HAP-1 (cell line): ENCODE measurements around the gene LY6G6C.

Experiments
- DNase-seq, 2 experiments: peaks; one replicate each; pipeline ENCODE4 v3.0.0-alpha.2; 2016 to 2020; ENCODE audit warnings: low spot score in 2 of 2
- H3K27me3 ChIP-seq: fragments of 250-450 bp; sonication (Bioruptor Pico); 2 replicates; pipeline ENCODE4 v1.5.1; 2020; ENCODE audit warnings: low read depth, mild to moderate bottlenecking, moderate library complexity
- H3K36me3 ChIP-seq: fragments of 250-450 bp; sonication (Bioruptor Pico); replicated peaks from 2 replicates; pipeline ENCODE4 v1.5.1; 2020; ENCODE audit warnings: mild to moderate bottlenecking
- H3K4me1 ChIP-seq: fragments of 250-450 bp; sonication (Bioruptor Pico); 2 replicates; pipeline ENCODE4 v1.5.1; 2020; ENCODE audit warnings: mild to moderate bottlenecking
- H3K4me3 ChIP-seq: fragments of 250-450 bp; sonication (Bioruptor Pico); 2 replicates; pipeline ENCODE4 v1.5.1; 2020; ENCODE audit warnings: mild to moderate bottlenecking, moderate library complexity
- H3K9me3 ChIP-seq: fragments of 250-450 bp; sonication (Bioruptor Pico); 2 replicates; pipeline ENCODE4 v1.5.1; 2020; ENCODE audit warnings: mild to moderate bottlenecking, moderate library complexity
- in situ Hi-C: fragments of 300-500 bp; cut with MboI; formaldehyde crosslinking; loops from 3 replicates; pipeline ENCODE4 v1.14.3; 2020; ENCODE audit warnings: low sequenced_read_pairs, inconsistent platforms, mixed read lengths

LY6G6C gene

DNA sequence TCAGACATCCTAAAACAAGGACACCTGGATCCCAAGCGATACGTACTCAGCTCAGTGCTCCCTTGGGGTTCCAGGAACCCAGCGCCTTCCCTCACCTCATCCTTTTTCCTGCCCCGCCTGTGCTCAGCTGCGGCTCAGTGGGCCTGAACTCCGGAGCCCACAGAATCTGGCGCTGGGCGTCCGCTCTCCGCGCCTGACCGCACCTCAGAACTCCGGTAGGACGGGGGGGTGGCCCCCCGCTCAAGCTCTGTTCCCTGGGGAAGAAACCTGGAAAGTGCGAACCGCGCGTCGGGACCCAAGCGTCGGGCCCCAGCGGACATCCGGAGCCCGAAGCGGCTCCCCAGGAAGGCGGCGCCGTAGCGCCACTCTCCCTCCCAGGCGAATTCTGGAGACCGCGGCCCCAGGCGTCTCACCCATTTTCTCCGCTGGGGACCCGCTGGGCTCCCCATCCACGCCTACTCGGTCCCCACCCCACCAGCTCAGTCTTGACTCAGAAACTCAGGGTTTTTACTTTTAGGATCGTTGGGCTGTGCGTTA is 40.3 kb downstream of the LY6G6C start:
- DNase-seq = peak in 1 of 2 experiments; percentile 63
- Histone ChIP-seq H3K9me3 (no peaks in the 10 kb centered on the region), H3K27me3 (no peaks in the 10 kb centered on the region), H3K36me3 (no peaks in the 10 kb centered on the region), H3K4me3 (peak overlapping the region; percentile 30), H3K4me1 (peaks cover 12% of the 10 kb centered on the region)
- in situ Hi-C loops = no loop called here

GRCh38 chr6:31680226-31681134 is 41.1 kb downstream of the LY6G6C start, which contains the start of gene LY6G5C:
TSS of gene LY6G5C (minus strand) at chr6:31681067. CDS start at chr6:31680373, 694 bp downstream.
- Histone ChIP-seq H3K27me3 (no peaks in the 10 kb centered on the region), H3K36me3 (no peaks in the 10 kb centered on the region), H3K4me3 (peak within 1 kb of the TSS; percentile 30), H3K4me1 (peaks cover 12% of the 10 kb centered on the region), H3K9me3 (no peaks in the 10 kb centered on the region)
- peak; percentile 84 to 87 for DNase-seq
- in situ Hi-C loops = no loop called here

DNA sequence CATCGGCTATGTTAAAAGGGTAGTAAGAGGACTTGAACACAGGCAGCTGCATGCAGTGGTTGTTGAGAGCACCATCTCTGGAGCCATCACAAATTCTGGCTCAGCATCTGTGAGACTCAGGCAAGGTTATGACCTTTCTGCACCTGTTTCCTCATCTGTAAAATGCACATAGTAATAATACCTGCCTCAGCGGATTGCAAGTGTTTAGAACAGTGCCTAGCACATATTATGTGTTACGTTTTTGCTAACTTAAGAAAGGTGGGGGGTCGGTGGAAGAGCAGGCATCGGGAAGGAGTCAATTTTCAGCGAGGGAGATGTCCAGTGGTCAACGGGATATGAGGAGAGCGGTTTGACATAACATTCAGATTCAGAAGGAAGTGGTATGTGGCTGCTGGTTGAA is 43.6 kb downstream of the LY6G6C start:
- no peak overlapping the region for H3K4me3 ChIP-seq
- no peaks in the 10 kb centered on the region for H3K9me3 ChIP-seq
- no peaks in the 10 kb centered on the region for H3K27me3 ChIP-seq
- H3K4me1 ChIP-seq = peaks cover 12% of the 10 kb centered on the region
- in situ Hi-C loops = no loop called here
- peaks cover 6% of the 10 kb centered on the region for H3K36me3 ChIP-seq
- DNase-seq = no peak

GRCh38 chr6:31676904-31677303 is 44.6 kb downstream of the LY6G6C start:
- H3K27me3 ChIP-seq = no peaks in the 10 kb centered on the region
- H3K36me3 ChIP-seq = peaks cover 17% of the 10 kb centered on the region
- no peaks in the 10 kb centered on the region for H3K9me3 ChIP-seq
- no peak overlapping the region for H3K4me3 ChIP-seq
- no peak for DNase-seq
- in situ Hi-C loops = no loop called here
- H3K4me1 ChIP-seq = peaks cover 12% of the 10 kb centered on the region

DNA sequence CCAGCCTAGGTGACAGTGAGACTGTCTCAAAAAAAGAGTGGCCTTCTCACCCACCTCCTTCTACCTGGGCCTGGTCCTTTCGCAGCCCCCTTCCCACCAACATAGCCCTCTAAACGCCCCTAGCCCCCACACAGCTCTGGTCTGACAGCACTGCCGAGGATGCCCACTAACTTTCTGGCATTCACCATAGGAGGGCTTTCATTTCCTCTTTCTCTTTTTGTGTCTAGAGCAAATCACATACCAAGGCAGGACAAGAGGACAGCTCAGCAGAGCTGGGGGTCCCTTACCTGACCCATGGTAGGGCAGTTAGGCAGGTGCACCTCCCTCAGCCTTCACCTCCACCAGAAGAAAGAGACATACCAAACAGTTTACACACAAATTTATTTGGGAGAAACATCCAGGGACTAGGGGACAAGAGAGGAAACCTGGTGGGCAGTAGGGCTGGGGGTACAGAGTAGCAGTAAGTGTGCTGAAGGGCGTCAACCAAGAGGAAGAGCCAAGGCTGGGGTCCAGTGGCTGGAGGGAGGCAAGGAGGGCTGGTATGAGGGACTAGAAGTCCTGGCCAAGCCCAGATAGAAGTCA is 45.1 kb downstream of the LY6G6C start:
- DNase-seq = no peak
- Histone ChIP-seq H3K4me1 (peaks cover 9% of the 10 kb centered on the region), H3K4me3 (no peak overlapping the region), H3K9me3 (no peaks in the 10 kb centered on the region), H3K27me3 (no peaks in the 10 kb centered on the region), H3K36me3 (peaks cover 21% of the 10 kb centered on the region)
- in situ Hi-C loops = no loop called here

DNA sequence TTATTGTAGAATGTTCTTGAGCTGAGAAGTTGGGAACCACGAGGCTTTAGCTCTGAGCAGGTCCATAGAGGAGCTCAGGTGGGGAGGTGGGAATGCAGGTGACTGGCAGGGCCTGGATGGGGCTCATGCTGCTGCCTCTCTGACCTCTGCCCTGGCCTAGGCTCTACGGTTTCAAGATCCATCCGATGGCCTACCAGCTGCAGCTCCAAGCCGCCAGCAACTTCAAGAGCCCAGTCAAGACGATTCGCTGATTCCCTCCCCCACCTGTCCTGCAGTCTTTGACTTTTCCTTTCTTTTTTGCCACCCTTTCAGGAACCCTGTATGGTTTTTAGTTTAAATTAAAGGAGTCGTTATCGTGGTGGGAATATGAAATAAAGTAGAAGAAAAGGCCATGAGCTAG is 51.9 kb downstream of the LY6G6C start, which contains the start of gene LY6G5B:
LY6G5B (plus strand) TSS at position 301 of the 400 bp plus-strand sequence. CDS start 975 bp downstream, outside the sequence.
- H3K36me3 ChIP-seq = peaks cover 72% of the 10 kb centered on the region
- in situ Hi-C loops = loop anchor here (10.0 kb wide), 1 partner anchor 295 kb away; no protein-coding TSS in a partner anchor

More for the DNA sequence above, 51.9 kb downstream of the LY6G6C start, which contains the start of gene LY6G5B:
- no peak for DNase-seq
- Histone ChIP-seq H3K9me3 (no peaks in the 10 kb centered on the region), H3K4me3 (no peak within 1 kb of the TSS), H3K27me3 (no peaks in the 10 kb centered on the region), H3K4me1 (peaks cover 5% of the 10 kb centered on the region; the same call in 1 of the 2 replicates)
